ENCODE data around the gene RBM20. TPM values are rescaled to one million over a fixed set of nuclear protein-coding genes. Genes with fewer than 3 reads are reported as not detected.
"Not testable (repeated sequence)": the region's sequence is repeated elsewhere in the genome, so short reads cannot be mapped to it uniquely, and the experiment has no call there.

RBM20 gene
- total RNA-seq, 1 donor = 1.0 TPM

GRCh38 chr10:110636932-110637557 is 7.1 kb upstream of the RBM20 start:
- no peak overlapping the region for H3K4me3 ChIP-seq (ENCODE audit: low read length)
- peaks cover 26% of the 10 kb centered on the region for H3K27me3 ChIP-seq (ENCODE audit: insufficient read depth, low read length)
- peaks cover 4% of the 10 kb centered on the region for H3K4me1 ChIP-seq (ENCODE audit: insufficient read depth, low read length)
- H3K9me3 ChIP-seq (ENCODE audit: low read depth, low read length) = no peaks in the 10 kb centered on the region

GRCh38 chr10:110637558-110638053 is 6.5 kb upstream of the RBM20 start:
- Histone ChIP-seq H3K4me1 (ENCODE audit: insufficient read depth, low read length) (peaks cover 4% of the 10 kb centered on the region), H3K4me3 (ENCODE audit: low read length) (no peak overlapping the region)

GRCh38 chr10:110638319-110638718 is 5.8 kb upstream of the RBM20 start:
- peaks cover 38% of the 10 kb centered on the region for H3K27me3 ChIP-seq (ENCODE audit: insufficient read depth, low read length)

More at GRCh38 chr10:110637558-110638053, 6.5 kb upstream of the RBM20 start:
- Histone ChIP-seq H3K27me3 (ENCODE audit: insufficient read depth, low read length) (peaks cover 31% of the 10 kb centered on the region), H3K9me3 (ENCODE audit: low read depth, low read length) (no peaks in the 10 kb centered on the region)

GRCh38 chr10:110639046-110639445 is 5.1 kb upstream of the RBM20 start:
- H3K27me3 ChIP-seq (ENCODE audit: insufficient read depth, low read length) = peaks cover 44% of the 10 kb centered on the region
- peaks cover 17% of the 10 kb centered on the region for H3K4me1 ChIP-seq (ENCODE audit: insufficient read depth, low read length)
- not testable (repeated sequence) for H3K4me3 ChIP-seq (ENCODE audit: low read length); H3K9me3 ChIP-seq (ENCODE audit: low read depth, low read length)

More at GRCh38 chr10:110638319-110638718, 5.8 kb upstream of the RBM20 start:
- Histone ChIP-seq H3K9me3 (ENCODE audit: low read depth, low read length) (no peaks in the 10 kb centered on the region), H3K4me3 (ENCODE audit: low read length) (no peak overlapping the region), H3K4me1 (ENCODE audit: insufficient read depth, low read length) (peaks cover 10% of the 10 kb centered on the region)

- peaks cover 52% of the 10 kb centered on the region for H3K27me3 ChIP-seq (ENCODE audit: insufficient read depth, low read length)
- H3K4me1 ChIP-seq (ENCODE audit: insufficient read depth, low read length) = peaks cover 20% of the 10 kb centered on the region
- H3K4me3 ChIP-seq (ENCODE audit: low read length); H3K9me3 ChIP-seq (ENCODE audit: low read depth, low read length): not testable (repeated sequence)
Measured at GRCh38 chr10:110639858-110640257, 4.3 kb upstream of the RBM20 start.

GRCh38 chr10:110641256-110641655 is 2.9 kb upstream of the RBM20 start:
- Histone ChIP-seq H3K4me1 (ENCODE audit: insufficient read depth, low read length) (peaks cover 20% of the 10 kb centered on the region), H3K27me3 (ENCODE audit: insufficient read depth, low read length) (peaks cover 66% of the 10 kb centered on the region), H3K9me3 (ENCODE audit: low read depth, low read length) (no peaks in the 10 kb centered on the region), H3K4me3 (ENCODE audit: low read length) (no peak overlapping the region)

- no peak overlapping the region for H3K4me3 ChIP-seq (ENCODE audit: low read length)
- peaks cover 77% of the 10 kb centered on the region for H3K27me3 ChIP-seq (ENCODE audit: insufficient read depth, low read length)
- H3K9me3 ChIP-seq (ENCODE audit: low read depth, low read length) = no peaks in the 10 kb centered on the region
- peaks cover 20% of the 10 kb centered on the region for H3K4me1 ChIP-seq (ENCODE audit: insufficient read depth, low read length)
Measured at GRCh38 chr10:110642204-110643034, 1.7 kb upstream of the RBM20 start.

- peaks cover 82% of the 10 kb centered on the region for H3K27me3 ChIP-seq (ENCODE audit: insufficient read depth, low read length)
- H3K4me1 ChIP-seq (ENCODE audit: insufficient read depth, low read length) = peaks cover 20% of the 10 kb centered on the region
- H3K9me3 ChIP-seq (ENCODE audit: low read depth, low read length) = no peaks in the 10 kb centered on the region
- peak overlapping the region; percentile 10 for H3K4me3 ChIP-seq (ENCODE audit: low read length)
Measured at GRCh38 chr10:110643035-110643652, 992 bp upstream of the RBM20 start.

- Histone ChIP-seq H3K27me3 (ENCODE audit: insufficient read depth, low read length) (peaks cover 89% of the 10 kb centered on the region), H3K4me1 (ENCODE audit: insufficient read depth, low read length) (peaks cover 20% of the 10 kb centered on the region), H3K9me3 (ENCODE audit: low read depth, low read length) (no peaks in the 10 kb centered on the region), H3K4me3 (ENCODE audit: low read length) (no peak overlapping the region)
Measured at GRCh38 chr10:110644598-110645462, 694 bp downstream of the RBM20 start.

GRCh38 chr10:110646417-110647135 is 2.4 kb downstream of the RBM20 start:
- H3K9me3 ChIP-seq (ENCODE audit: low read depth, low read length) = no peaks in the 10 kb centered on the region
- H3K4me3 ChIP-seq (ENCODE audit: low read length) = no peak overlapping the region
- H3K27me3 ChIP-seq (ENCODE audit: insufficient read depth, low read length) = peaks cover 75% of the 10 kb centered on the region
- peaks cover 17% of the 10 kb centered on the region for H3K4me1 ChIP-seq (ENCODE audit: insufficient read depth, low read length)

GRCh38 chr10:110647136-110647430 is 2.9 kb downstream of the RBM20 start:
- Histone ChIP-seq H3K4me3 (ENCODE audit: low read length) (no peak overlapping the region), H3K9me3 (ENCODE audit: low read depth, low read length) (no peaks in the 10 kb centered on the region), H3K27me3 (ENCODE audit: insufficient read depth, low read length) (peaks cover 70% of the 10 kb centered on the region), H3K4me1 (ENCODE audit: insufficient read depth, low read length) (peaks cover 17% of the 10 kb centered on the region)

- Histone ChIP-seq H3K9me3 (ENCODE audit: low read depth, low read length) (no peaks in the 10 kb centered on the region), H3K4me3 (ENCODE audit: low read length) (no peak overlapping the region), H3K27me3 (ENCODE audit: insufficient read depth, low read length) (peaks cover 53% of the 10 kb centered on the region), H3K4me1 (ENCODE audit: insufficient read depth, low read length) (peaks cover 5% of the 10 kb centered on the region)
Measured at GRCh38 chr10:110648692-110649346, 4.7 kb downstream of the RBM20 start.

- H3K27me3 ChIP-seq (ENCODE audit: insufficient read depth, low read length) = peaks cover 50% of the 10 kb centered on the region
- H3K9me3 ChIP-seq (ENCODE audit: low read depth, low read length) = no peaks in the 10 kb centered on the region
- H3K4me3 ChIP-seq (ENCODE audit: low read length) = no peak overlapping the region
- no peaks in the 10 kb centered on the region for H3K4me1 ChIP-seq (ENCODE audit: insufficient read depth, low read length)
Measured at GRCh38 chr10:110649347-110650264, 5.5 kb downstream of the RBM20 start.
